ENCODE measurements around the gene AUTS2.

- TF ChIP-seq CTCF (IDR thresholded peaks at IDR 0.05) (no peak), POLR2A (IDR thresholded peaks at IDR 0.05) (no peak), EP300 (IDR thresholded peaks at IDR 0.05; ENCODE audit: low read depth) (no peak)
These were observed 550.7 kb downstream of the AUTS2 start for GRCh38 chr7:70148997-70149396.
